ENCODE data around the gene STAG1. TPM values are rescaled to one million over a fixed set of nuclear protein-coding genes. Genes with fewer than 3 reads are reported as not detected.

The STAG1 gene
- total RNA-seq, 1 experiment from 2014 or later = 34.6 TPM

DNA sequence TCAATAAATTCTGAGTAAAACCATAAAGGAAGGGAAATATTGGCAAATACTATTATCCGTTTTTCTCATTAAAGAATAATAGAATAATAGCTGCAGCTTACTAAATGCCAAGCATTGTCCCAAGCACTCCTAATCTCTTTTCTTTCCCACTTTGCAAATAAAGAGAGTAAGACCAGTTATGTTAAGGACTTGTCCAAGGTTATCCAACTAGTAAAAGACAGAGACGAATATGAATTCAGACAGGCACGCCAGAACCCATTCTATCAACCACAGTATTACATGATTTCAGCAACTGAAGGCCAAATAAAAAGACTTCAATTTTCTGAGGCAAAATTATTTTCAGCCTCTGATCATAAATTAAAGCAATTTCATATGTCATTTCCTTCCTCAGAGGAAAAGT is 235.5 kb downstream of the STAG1 start:
- Mint-ChIP-seq H3K36me3 (ENCODE audit: insufficient read depth in 1 of 3, low read depth in 3 of 3) (peaks cover 0 to 7% (median 0%) of the 10 kb centered on the region in 3 experiments; a peak in 2 of 7 replicates), H3K27ac (no peak overlapping the region), H3K4me3 (no peak overlapping the region), H3K4me1 (no peaks in the 10 kb centered on the region), H3K9me3 (no peaks in the 10 kb centered on the region), H3K27me3 (ENCODE audit: low read depth) (no peaks in the 10 kb centered on the region)
- DNase-seq = no peak
- Histone ChIP-seq H2BK12ac (ENCODE audit: insufficient read length, low read depth, low read length) (no peak overlapping the region), H4K20me1 (ENCODE audit: control insufficient read depth, insufficient read depth, insufficient read length) (no peaks in the 10 kb centered on the region), H3K27ac (ENCODE audit: insufficient read length, low read depth, low read length) (no peak overlapping the region), H3K9ac (ENCODE audit: extremely low read depth, insufficient read length, low read length) (no peak overlapping the region), H3K79me1 (ENCODE audit: insufficient read depth, low read depth, low read length, poor library complexity, severe bottlenecking) (no peaks in the 10 kb centered on the region), H4K5ac (ENCODE audit: insufficient read length, low read depth, low read length) (no peak overlapping the region), H2BK5ac (ENCODE audit: insufficient read length, low read length) (no peak overlapping the region), H2BK120ac (ENCODE audit: low read depth, low read length, poor library complexity, severe bottlenecking) (no peak overlapping the region), H2AK5ac (ENCODE audit: insufficient read length, low read length) (no peak overlapping the region), H4K91ac (ENCODE audit: insufficient read length, low read depth, low read length) (no peak overlapping the region), H2BK20ac (ENCODE audit: low read depth, low read length, poor library complexity, severe bottlenecking) (no peak overlapping the region), H3K4me1 (ENCODE audit: insufficient read depth, low read length) (no peaks in the 10 kb centered on the region), H3K23ac (ENCODE audit: insufficient read length, low read depth, low read length) (no peak overlapping the region), H4K8ac (replicated peaks; ENCODE audit: insufficient read length, low read depth, low read length) (no peak overlapping the region), H3K4ac (ENCODE audit: low read depth, low read length) (no peak overlapping the region), H3K9me3 (ENCODE audit: control insufficient read depth, low read depth, low read length) (no peaks in the 10 kb centered on the region), H3K14ac (ENCODE audit: insufficient read depth, low read length) (no peak overlapping the region), H3T11ph (ENCODE audit: low read length) (no peak overlapping the region), H2BK15ac (ENCODE audit: low read depth, low read length) (no peak overlapping the region), H3K79me2 (ENCODE audit: insufficient read depth, low read length) (no peaks in the 10 kb centered on the region), H2AFZ (ENCODE audit: low read length) (no peak overlapping the region), H3K4me2 (ENCODE audit: insufficient read depth, insufficient read length, low read length) (no peak overlapping the region), H3K18ac (ENCODE audit: insufficient read length, low read depth, low read length) (no peak overlapping the region), H3K23me2 (ENCODE audit: insufficient read length, low read depth, low read length, poor library complexity, severe bottlenecking) (no peaks in the 10 kb centered on the region), H3K27me3 (ENCODE audit: insufficient read depth, low read length) (no peaks in the 10 kb centered on the region), H3K56ac (ENCODE audit: insufficient read length, low read depth, low read length) (no peak overlapping the region)
- TF ChIP-seq CTCF (conservative IDR thresholded peaks at IDR 0.05) = no peak
- WGBS (ENCODE audit: extremely low coverage, insufficient read length, low lambda C conversion rate) = no CpG with 5 or more reads among the region's 3 CpGs

All from H9 (cell line).